GM23248 (cell line): Measurements from ENCODE around the gene MYH7B.

Experiments
- EZH2 ChIP-seq: fragments of 200-600 bp; sonication (generic); IDR thresholded peaks from 2 replicates; pipeline ENCODE4 v1.6.1; 2018; ENCODE audit warnings: antibody characterized with exemption, mild to moderate bottlenecking; ENCODE audit not compliant: insufficient read depth, poor library complexity, severe bottlenecking
- EZH2phosphoT487 ChIP-seq: fragments of 200-600 bp; sonication (generic); IDR thresholded peaks from 2 replicates; pipeline ENCODE4 v1.6.1; 2018; ENCODE audit warnings: antibody characterized with exemption, moderate library complexity, mild to moderate bottlenecking, low read depth; ENCODE audit not compliant: insufficient read depth

GRCh38 chr20:34971561-34972235 is 16.0 kb downstream of the MYH7B start:
- TF ChIP-seq EZH2 (no peak), EZH2phosphoT487 (no peak)
